SK-N-SH (cell line): Measurements from ENCODE around the gene KIF15. TPM values are rescaled to one million over a fixed set of nuclear protein-coding genes. Genes with fewer than 3 reads are reported as not detected.
A peak's percentile ranks its signal among the peaks of the same experiment; 100 is the strongest.

Experiments
- CTCF ChIA-PET: fragments of 300-600, 350-600 bp; formaldehyde crosslinking; extraction: SDS; loops from one replicate; lab custom pipeline; 2021; lab: Yijun Ruan, JAX
- POLR2A ChIA-PET: fragments of 350-600 bp; sonication (Branson Sonifier 250); formaldehyde crosslinking; extraction: SDS; loops from one replicate; lab custom pipeline; 2020; ENCODE audit warnings: antibody characterized with exemption, inconsistent platforms; lab: Yijun Ruan, JAX
- DNase-seq: peaks from one replicate; pipeline ENCODE4 v3.0.0; 2012
- H2AFZ ChIP-seq: fragments of 200-600 bp; sonication (generic); 2 replicates; pipeline ENCODE4 v1.8.1; 2016; ENCODE audit warnings: antibody characterized with exemption, mild to moderate bottlenecking, low read depth
- H3F3A ChIP-seq: fragments of 200-600 bp; sonication (generic); replicated peaks from 2 replicates; pipeline ENCODE3; 2016; ENCODE audit warnings: antibody characterized with exemption, mild to moderate bottlenecking; ENCODE audit not compliant: insufficient read depth
- H3K27ac ChIP-seq, 2 experiments: fragments of 200-500 bp in 1 of 2; fragments of 200-600 bp in 1 of 2; sonication (Bioruptor generic) in 1 of 2; sonication (generic), shearing (Covaris generic) in 1 of 2; 2 replicates each; pipeline versions ENCODE4 v1.5.1 to v1.6.1; 2014 to 2016; ENCODE audit warnings: low read depth in 2 of 2, inconsistent platforms in 1 of 2, low read length in 1 of 2, mild to moderate bottlenecking in 1 of 2, mixed read lengths in 1 of 2
- H3K27me3 ChIP-seq: fragments of 200-600 bp; sonication (generic), shearing (Covaris generic); 2 replicates; pipeline ENCODE4 v1.6.1; 2016; ENCODE audit warnings: mixed run types; ENCODE audit not compliant: insufficient read depth
- H3K36me3 ChIP-seq, 2 experiments: fragments of 200-500 bp in 1 of 2; fragments of 200-600 bp in 1 of 2; sonication (Bioruptor generic) in 1 of 2; sonication (generic) in 1 of 2; replicated peaks in 1 of 2; 2 replicates each; pipeline versions ENCODE3 to v1.5.1; 2014 to 2016; ENCODE audit warnings: low read length in 1 of 2, mild to moderate bottlenecking in 1 of 2; ENCODE audit not compliant: insufficient read depth in 2 of 2, control insufficient read depth in 1 of 2
- H3K4me1 ChIP-seq, 2 experiments: fragments of 200-500 bp in 1 of 2; fragments of 200-600 bp in 1 of 2; sonication (Bioruptor generic) in 1 of 2; sonication (generic), shearing (Covaris generic) in 1 of 2; 2 replicates each; pipeline versions ENCODE4 v1.5.1 to v1.6.1; 2014 to 2016; ENCODE audit warnings: low read depth in 1 of 2, low read length in 1 of 2, mixed run types in 1 of 2; ENCODE audit not compliant: insufficient read depth in 2 of 2, control insufficient read depth in 1 of 2
- H3K4me2 ChIP-seq: fragments of 200-600 bp; sonication (generic), shearing (Covaris generic); 2 replicates; pipeline ENCODE4 v1.6.1; 2017; ENCODE audit warnings: mixed run types
- H3K4me3 ChIP-seq, 2 experiments: fragments of 200-500 bp in 1 of 2; fragments of 200-600 bp in 1 of 2; sonication (Bioruptor generic) in 1 of 2; sonication (generic), shearing (Covaris generic) in 1 of 2; 2 replicates each; pipeline versions ENCODE4 v1.5.1 to v1.8.1; 2014 to 2016; ENCODE audit warnings: low read depth in 2 of 2, inconsistent platforms in 1 of 2, low read length in 1 of 2, mild to moderate bottlenecking in 1 of 2, mixed read lengths in 1 of 2, moderate library complexity in 1 of 2
- H3K79me2 ChIP-seq: fragments of 200-600 bp; sonication (generic); 2 replicates; pipeline ENCODE4 v1.8.1; 2017; ENCODE audit warnings: mild to moderate bottlenecking; ENCODE audit not compliant: insufficient read depth
- H3K9ac ChIP-seq: fragments of 200-600 bp; sonication (generic); 2 replicates; pipeline ENCODE4 v1.6.1; 2017; ENCODE audit warnings: mixed run types
- H3K9me2 ChIP-seq: fragments of 200-600 bp; sonication (generic); 2 replicates; pipeline ENCODE4 v1.6.1; 2017; ENCODE audit warnings: mixed run types
- H3K9me3 ChIP-seq: fragments of 200-600 bp; sonication (generic); 2 replicates; pipeline ENCODE4 v1.6.1; 2017; ENCODE audit warnings: mixed run types, mild to moderate bottlenecking, moderate library complexity
- H4K20me1 ChIP-seq: fragments of 200-600 bp; sonication (generic); 2 replicates; pipeline ENCODE4 v1.6.1; 2017; ENCODE audit warnings: mild to moderate bottlenecking, mixed run types; ENCODE audit not compliant: insufficient read depth
- ELF1 ChIP-seq: IDR thresholded peaks from 2 replicates; pipeline ENCODE4 v1.4.0; 2012
- EP300 ChIP-seq, 2 experiments: IDR thresholded peaks; 2 replicates each; pipeline versions ENCODE4 v1.4.0 to v1.6.1; 2012; ENCODE audit warnings: borderline replicate concordance in 1 of 2, low read depth in 1 of 2, low read length in 1 of 2
- FOSL2 ChIP-seq: IDR thresholded peaks from 2 replicates; pipeline ENCODE4 v1.4.0; 2012; ENCODE audit warnings: low read depth, mild to moderate bottlenecking, moderate library complexity, borderline replicate concordance
- FOXJ3 ChIP-seq: sonication (generic); formaldehyde crosslinking; IDR thresholded peaks from 2 replicates; pipeline ENCODE4 v1.5.1; 2020; ENCODE audit warnings: mild to moderate bottlenecking, missing genetic modification reagents
- GATA2 ChIP-seq: sonication (generic); formaldehyde crosslinking; IDR thresholded peaks from 2 replicates; pipeline ENCODE4 v1.5.0; 2020; ENCODE audit warnings: mild to moderate bottlenecking, missing genetic modification reagents
- IRF3 ChIP-seq: fragments of 150-350 bp; IDR thresholded peaks from 2 replicates; pipeline ENCODE4 v1.6.1; 2016; ENCODE audit warnings: mild to moderate bottlenecking, low read depth, low read length
- MAX ChIP-seq: IDR thresholded peaks from 2 replicates; pipeline ENCODE4 v1.4.0; 2012; ENCODE audit warnings: low read depth
- MEF2A ChIP-seq: IDR thresholded peaks from 2 replicates; pipeline ENCODE4 v1.4.0; 2012; ENCODE audit warnings: low read depth, borderline replicate concordance
- NFIC ChIP-seq: IDR thresholded peaks from 2 replicates; pipeline ENCODE4 v1.4.0; 2012; ENCODE audit warnings: borderline replicate concordance
- NRF1 ChIP-seq: IDR thresholded peaks from 2 replicates; pipeline ENCODE4 v1.6.1; 2012; ENCODE audit warnings: low read depth, mild to moderate bottlenecking, low read length
- PBX3 ChIP-seq: IDR thresholded peaks from 2 replicates; pipeline ENCODE4; 2012
- POLR2AphosphoS5 ChIP-seq: IDR thresholded peaks from 2 replicates; pipeline ENCODE4 v1.6.1; 2012; ENCODE audit warnings: low read depth, low read length
- RCOR1 ChIP-seq: fragments of 150-350 bp; IDR thresholded peaks from 2 replicates; pipeline ENCODE4 v1.6.1; 2017; ENCODE audit warnings: antibody characterized with exemption, low read length
- REST ChIP-seq: IDR thresholded peaks from 2 replicates; pipeline ENCODE4 v1.6.1; 2012; ENCODE audit warnings: mild to moderate bottlenecking, low read depth, low read length, moderate library complexity
- RXRA ChIP-seq: IDR thresholded peaks from 2 replicates; pipeline ENCODE4 v1.4.0; 2012; ENCODE audit warnings: low read depth, mild to moderate bottlenecking, borderline replicate concordance
- SIN3A ChIP-seq: IDR thresholded peaks from 2 replicates; pipeline ENCODE4 v1.6.1; 2012; ENCODE audit warnings: low read depth, mild to moderate bottlenecking, low read length, moderate library complexity, borderline replicate concordance
- SMC3 ChIP-seq: IDR thresholded peaks from 2 replicates; pipeline ENCODE4 v1.6.1; 2012; ENCODE audit warnings: low read depth, low read length, improper control_type of control experiment
- TEAD4 ChIP-seq: IDR thresholded peaks from 2 replicates; pipeline ENCODE4 v1.4.0; 2012; ENCODE audit warnings: mild to moderate bottlenecking, borderline replicate concordance; ENCODE audit not compliant: insufficient read depth
- USF1 ChIP-seq: IDR thresholded peaks from 2 replicates; pipeline ENCODE4 v1.4.0; 2012; ENCODE audit warnings: low read depth, borderline replicate concordance
- USF2 ChIP-seq: fragments of 150-350 bp; IDR thresholded peaks from 2 replicates; pipeline ENCODE4 v1.6.1; 2017; ENCODE audit warnings: antibody characterized with exemption, low read length, low read depth, borderline replicate concordance
- YY1 ChIP-seq: IDR thresholded peaks from 2 replicates; pipeline ENCODE4 v1.4.0; 2012; ENCODE audit warnings: low read depth, mild to moderate bottlenecking
- ZBTB33 ChIP-seq: IDR thresholded peaks from 2 replicates; pipeline ENCODE4 v1.4.0; 2012; ENCODE audit warnings: low read depth, borderline replicate concordance
- WGBS: methylation state at CpG from one replicate; pipeline ENCODE4 v1.1.6; 2017; ENCODE audit warnings: low lambda C conversion rate; 5-methylcytosine and 5-hydroxymethylcytosine counted together
- polyA plus RNA-seq, 3 experiments: library from polyadenylated mRNA; depleted of rRNA; stranded (reverse); fragments of >200 nt; gene quantifications; 2 replicates each; pipeline ENCODE4 v1.2.3, GENCODE V29; 2012

The KIF15 gene
- polyA plus RNA-seq, 1 of the 3 experiments (the other 2 are of a cell fraction), result 2.3 TPM

GRCh38 chr3:44712455-44713075, 49.0 kb upstream of the KIF15 start, which contains the start of gene ZNF502:
ZNF502 (plus strand) TSS chr3:44712660; CDS start chr3:44720262, 7,602 bp downstream.
- Histone ChIP-seq H3K4me1 (peaks cover 0 to 2% of the 10 kb centered on the region in 2 experiments; a peak in 1 of 4 replicates), H3K36me3 (peaks cover 7 to 27% of the 10 kb centered on the region in 2 experiments), H3K9me2 (no peaks in the 10 kb centered on the region), H2AFZ (peak within 1 kb of the TSS; percentile 97), H3F3A (no peaks in the 10 kb centered on the region), H3K4me2 (peak within 1 kb of the TSS; percentile 76), H3K4me3 (peak within 1 kb of the TSS; percentile 94 to 95), H4K20me1 (no peaks in the 10 kb centered on the region), H3K27me3 (no peaks in the 10 kb centered on the region), H3K79me2 (peaks cover 12% of the 10 kb centered on the region; the same call in 1 of the 2 replicates), H3K9me3 (peaks cover 15% of the 10 kb centered on the region), H3K9ac (peak within 1 kb of the TSS; percentile 63), H3K27ac (peak within 1 kb of the TSS; percentile 43 to 81; a peak in 3 of 4 replicates)
- CTCF ChIA-PET, result interaction anchor here (0.6 to 3.1 kb wide), 10 partner anchors 10 to 645 kb away, joined by 3 to 23 read pairs (median 3); partner anchors contain the start of gene ZNF501
- POLR2A ChIA-PET, result interaction anchor here (0.9 to 2.5 kb wide), 4 partner anchors 17 to 250 kb away, joined by 3 to 34 read pairs (median 6); partner anchors contain the start of genes KIAA1143, KIF15, ZKSCAN7 and ZNF501
- DNase-seq, result peak; percentile 91
- WGBS, result 1% methylated on average over 17 of the region's 36 CpGs
- no peak for TF ChIP-seq RCOR1
- peak; percentile 83 for TF ChIP-seq POLR2AphosphoS5
- no peak for TF ChIP-seq EP300 (IDR thresholded peaks at IDR 0.05; ENCODE audit: borderline replicate concordance in 1 of 2, low read depth in 1 of 2, low read length in 1 of 2)
- peak; percentile 41; the same call in 1 of the 2 replicates for TF ChIP-seq SIN3A
- TF ChIP-seq REST, result no peak
- peak; percentile 63 for TF ChIP-seq ELF1
- no peak for TF ChIP-seq YY1
- TF ChIP-seq ZBTB33, result no peak
- no peak for TF ChIP-seq MEF2A
- TF ChIP-seq USF2, result no peak
- TF ChIP-seq MAX, result peak; percentile 88
- peak; percentile 70 for TF ChIP-seq NRF1
- peak; percentile 80 for TF ChIP-seq NFIC
- TF ChIP-seq PBX3, result no peak
- TF ChIP-seq USF1, result no peak
- no peak for TF ChIP-seq IRF3
- TF ChIP-seq FOXJ3 (CRISPR knock-in tag), result no peak
- no peak for TF ChIP-seq FOSL2
- TF ChIP-seq GATA2 (CRISPR knock-in tag), result no peak
- 0 out of 2 replicates have a peak, but pooled peaks have one; percentile 10 for TF ChIP-seq SMC3
- no peak for TF ChIP-seq RXRA
- no peak for TF ChIP-seq TEAD4
